GM21423 (cell line): ENCODE results near the gene SFSWAP.
A peak's percentile ranks its signal among the peaks of the same experiment; 100 is the strongest.
"Not testable (repeated sequence)": the region's sequence is repeated elsewhere in the genome, so short reads cannot be mapped to it uniquely, and the experiment has no call there.

Source experiments
- ATAC-seq: cut with Tn5 transposase; IDR thresholded peaks from one replicate; pipeline ENCODE4 v1.9.1; 2021; ENCODE audit warnings: mild to moderate bottlenecking, moderate library complexity; ENCODE audit not compliant: unreplicated experiment

Gene SFSWAP

DNA sequence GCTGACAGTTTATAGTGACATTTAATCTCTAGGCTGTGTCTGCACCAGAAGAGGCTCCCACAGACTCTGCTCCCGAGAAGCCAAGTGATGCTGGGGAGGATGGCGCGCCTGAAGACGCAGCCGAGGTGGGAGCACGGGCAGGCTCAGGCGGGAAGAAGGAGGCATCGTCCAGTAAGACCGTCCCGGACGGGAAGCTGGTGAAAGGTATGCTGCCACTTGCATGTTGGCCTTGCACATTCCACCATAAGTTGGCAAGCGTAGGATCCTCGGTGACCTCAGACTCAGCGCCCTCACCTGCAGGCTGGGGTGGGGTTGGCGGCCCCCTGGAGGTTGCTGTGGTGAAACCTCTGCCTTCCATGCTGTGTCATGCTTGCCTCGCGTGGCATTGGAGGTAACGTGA is 45.6 kb downstream of the SFSWAP start:
- no peak for ATAC-seq

DNA sequence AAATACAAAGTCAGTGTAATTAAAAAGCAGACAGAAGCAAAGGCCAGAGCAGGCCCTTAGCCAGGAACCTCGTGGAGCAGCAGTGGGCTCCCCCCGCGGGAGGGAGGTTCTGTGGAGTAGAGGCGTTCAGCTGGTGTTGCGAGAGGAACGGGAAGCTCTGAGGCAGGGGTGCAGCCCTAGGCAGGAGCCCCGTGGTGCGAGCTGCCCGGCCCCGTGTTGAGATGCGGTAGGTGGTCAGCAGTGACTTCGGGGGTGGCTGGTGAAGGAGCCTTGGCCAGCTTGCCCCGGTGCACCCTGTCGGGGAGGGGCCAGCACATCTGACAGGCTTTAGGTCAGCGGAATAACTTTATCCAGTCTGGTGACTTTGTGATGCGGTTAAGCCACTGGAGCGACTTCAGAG is 46.2 kb downstream of the SFSWAP start:
- no peak for ATAC-seq

DNA sequence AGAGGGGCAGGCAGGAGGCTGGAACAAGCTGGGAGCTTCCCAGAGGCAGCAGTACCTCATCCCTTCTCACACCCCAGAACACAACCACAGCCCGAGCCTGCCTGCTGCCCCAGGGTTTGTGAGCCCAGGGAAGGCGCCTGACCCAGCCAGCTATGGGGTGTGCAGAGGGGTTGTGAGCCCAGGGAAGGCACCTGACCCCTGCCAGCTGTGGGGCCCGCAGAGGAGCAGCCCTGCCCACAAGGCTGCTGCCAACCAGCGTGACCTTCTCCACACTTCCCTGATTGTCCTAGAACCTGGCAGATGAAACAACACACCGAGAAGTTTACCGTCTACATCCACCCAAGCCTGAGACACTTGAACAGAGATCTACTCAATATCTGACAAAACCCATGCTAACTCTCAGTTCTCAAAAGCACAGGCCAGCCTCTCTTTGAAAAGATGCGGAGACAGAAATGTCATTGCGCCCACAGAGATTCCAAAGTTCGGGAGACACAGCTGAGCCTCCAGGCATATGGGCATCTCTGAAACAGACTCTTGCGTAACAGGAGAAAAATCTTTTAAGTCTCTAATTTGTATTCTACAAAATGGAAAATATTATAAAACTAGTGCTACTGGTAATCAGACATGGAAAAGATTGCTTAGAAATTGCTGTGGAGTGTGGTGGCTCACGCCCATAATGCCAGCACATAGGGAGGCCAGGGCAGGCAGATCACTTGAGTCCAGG is 47.3 kb downstream of the SFSWAP start:
- no peak for ATAC-seq

DNA sequence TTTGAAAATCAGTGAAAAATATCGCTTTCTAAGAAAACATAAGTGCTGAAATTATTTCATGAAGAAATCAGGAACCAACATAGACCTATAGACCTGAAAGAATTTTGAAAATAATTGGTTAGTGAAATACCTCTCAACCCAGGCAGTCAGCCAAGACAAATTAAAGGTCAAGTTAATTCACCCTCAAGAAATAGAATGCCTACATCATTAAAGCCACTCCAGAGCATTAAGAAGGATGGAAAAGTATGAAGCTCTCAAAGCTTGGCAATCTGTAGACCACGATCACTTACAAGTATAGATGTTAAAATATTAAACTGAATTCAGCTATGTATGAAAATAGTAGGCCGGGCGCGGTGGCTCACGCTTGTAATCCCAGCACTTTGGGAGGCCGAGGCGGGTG is 48.3 kb downstream of the SFSWAP start:
- ATAC-seq: no peak

DNA sequence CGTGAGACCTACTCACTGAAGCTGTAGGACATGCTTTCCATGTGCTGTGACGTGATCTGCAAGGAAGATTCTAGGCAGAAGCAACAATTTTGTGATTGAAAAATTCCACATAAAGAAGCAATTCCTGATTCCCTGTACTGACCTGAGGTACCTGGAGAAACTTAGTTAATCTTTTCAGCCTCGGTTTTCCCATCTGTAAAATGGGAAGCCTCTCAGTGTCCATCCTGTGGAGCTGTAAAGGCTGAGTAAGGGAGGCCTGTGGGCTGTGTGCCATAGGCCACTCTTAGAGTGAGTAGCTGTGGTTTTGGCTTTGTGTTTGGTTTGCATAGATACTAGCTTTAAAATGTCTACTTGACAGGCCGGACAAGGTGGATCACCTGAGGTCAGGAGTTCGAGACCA is 50.7 kb downstream of the SFSWAP start:
- no peak for ATAC-seq

DNA sequence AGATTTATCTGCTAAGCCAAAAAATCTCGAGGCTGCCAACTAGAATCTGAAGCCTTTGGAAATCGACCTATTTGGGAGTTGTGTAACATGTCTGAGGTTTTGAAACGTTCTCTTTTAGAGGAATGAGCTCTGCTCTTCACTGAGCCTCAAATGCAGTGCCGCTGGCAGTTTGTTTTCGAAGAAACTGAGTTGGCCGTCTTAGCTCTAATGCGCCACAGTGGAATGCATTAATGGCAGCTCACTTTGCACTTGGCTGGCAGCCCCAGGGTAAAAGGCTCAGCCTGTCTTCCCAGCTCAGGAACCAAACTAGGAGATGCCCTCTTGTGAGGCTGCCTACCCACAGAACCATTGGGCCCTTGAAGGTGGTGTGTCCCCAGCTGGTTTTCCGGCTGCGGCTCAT is 53.8 kb downstream of the SFSWAP start:
- no peak for ATAC-seq

DNA sequence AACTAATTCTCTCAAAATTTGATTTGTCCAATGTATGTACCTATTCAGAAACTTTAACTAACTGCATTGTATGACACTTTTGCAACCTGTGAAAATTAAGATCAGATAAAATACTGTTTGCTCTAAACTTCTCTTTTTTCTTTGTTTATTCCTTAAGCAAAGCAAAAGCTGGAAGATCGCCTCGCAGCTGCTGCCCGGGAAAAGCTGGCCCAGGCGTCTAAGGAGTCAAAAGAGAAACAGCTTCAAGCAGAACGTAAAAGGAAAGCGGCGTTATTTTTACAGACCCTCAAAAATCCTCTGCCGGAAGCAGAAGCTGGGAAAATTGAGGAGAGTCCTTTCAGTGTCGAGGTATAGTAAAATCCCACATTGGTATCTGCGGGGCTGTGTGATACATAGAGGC is 55.1 kb downstream of the SFSWAP start:
- no peak for ATAC-seq

DNA sequence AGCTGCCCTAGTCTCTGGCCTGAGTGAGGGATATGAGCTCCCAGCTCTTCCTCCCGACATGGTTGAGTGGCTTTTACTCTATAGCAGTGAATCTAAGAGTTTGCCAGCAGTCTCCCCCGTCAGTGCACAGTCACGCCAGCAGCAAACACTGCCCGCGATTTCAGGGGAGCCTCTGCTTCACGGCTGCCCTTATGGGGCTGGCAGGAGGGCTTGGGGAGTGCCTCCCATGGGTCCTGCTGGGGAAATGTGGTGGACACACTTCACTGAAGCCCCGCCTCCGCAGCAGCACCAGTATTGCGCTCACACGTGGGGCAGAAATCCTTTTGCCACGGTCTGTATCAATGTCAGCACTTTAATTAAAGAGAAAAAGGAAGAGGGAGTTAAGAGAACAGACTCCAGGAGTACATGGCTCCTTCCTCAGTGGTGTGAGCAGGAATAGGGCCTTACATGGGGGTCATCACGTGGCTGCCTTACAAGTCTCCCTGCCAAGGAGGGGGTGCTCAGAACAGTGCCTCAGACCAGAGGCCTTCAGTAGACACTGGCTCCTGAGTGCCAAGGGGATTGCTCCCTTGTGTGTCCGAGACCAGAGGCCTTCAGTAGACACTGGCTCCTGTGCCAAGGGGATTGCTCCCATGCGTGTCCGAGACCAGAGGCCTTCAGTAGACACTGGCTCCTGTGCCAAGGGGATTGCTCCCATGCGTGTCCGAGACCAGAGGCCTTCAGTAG is 55.7 kb downstream of the SFSWAP start:
- no peak for ATAC-seq

DNA sequence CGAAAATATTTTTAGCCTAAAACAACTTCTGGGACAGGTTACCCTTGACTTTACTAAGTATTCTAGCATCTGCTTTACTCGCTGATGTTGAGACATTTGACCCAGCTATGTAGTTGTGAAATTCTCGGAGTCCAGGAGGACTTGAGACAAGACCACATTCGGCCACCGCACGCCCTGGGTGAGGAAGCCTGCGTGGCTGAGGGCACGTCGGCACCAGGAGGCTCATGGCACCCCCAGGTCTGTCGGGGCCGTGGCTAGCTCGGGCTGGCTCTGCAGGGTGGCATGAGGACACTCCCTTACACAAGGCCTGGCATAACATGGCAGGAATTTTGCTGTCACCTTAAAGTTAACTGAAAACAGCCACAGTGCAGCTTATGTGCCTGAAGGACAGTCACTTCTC is 59.2 kb downstream of the SFSWAP start:
- no peak for ATAC-seq

DNA sequence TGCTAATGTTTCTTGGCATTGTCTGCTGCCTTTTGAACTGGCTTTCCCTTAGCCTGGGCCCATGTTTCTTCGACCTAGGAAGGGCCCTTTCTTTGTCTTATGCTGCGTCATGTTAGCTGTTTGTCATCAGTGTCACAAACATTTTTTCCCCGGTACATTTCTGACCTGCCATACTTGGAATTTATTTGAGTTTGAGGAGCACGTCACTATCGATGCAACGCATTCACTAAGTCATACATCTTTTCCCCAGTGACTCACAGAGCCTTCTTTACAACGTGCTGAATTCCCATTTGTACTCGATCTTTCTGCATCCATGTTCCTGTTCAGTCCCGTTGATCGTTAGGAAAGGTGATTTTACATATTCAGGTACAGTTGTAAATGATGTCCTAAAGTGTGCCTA is 61.1 kb downstream of the SFSWAP start:
- no peak for ATAC-seq

DNA sequence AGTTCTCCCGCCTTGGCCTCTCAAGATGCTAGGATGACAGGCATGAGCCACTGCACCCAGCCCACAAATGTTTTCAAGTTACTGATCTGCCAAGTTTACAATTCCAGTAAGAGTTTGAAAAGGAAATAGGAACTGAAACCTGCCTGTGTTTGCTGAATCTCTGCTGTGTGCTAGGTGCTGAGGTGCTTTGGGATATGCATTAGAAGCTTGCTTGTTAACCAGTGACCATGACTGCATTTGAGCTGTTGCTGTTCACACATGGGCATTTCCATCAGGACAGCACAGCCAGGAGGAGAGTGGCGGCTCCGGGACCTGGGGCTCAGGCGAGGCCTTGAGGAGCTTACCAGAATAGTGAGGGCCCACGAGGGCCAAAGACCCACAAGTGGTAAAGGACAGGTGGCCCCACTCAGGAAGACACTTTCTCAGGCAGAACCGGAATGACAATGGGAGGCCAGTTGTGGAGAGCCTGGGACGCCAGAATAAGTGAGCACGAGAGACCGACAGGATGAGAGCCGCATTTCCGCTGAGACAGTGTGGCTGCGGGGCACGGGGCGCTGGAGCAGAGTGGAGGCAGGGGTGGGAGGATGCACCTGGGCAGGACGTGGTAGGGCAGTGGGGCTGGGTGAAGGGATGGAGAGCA is 62.8 kb downstream of the SFSWAP start:
- peak; percentile 67 for ATAC-seq

DNA sequence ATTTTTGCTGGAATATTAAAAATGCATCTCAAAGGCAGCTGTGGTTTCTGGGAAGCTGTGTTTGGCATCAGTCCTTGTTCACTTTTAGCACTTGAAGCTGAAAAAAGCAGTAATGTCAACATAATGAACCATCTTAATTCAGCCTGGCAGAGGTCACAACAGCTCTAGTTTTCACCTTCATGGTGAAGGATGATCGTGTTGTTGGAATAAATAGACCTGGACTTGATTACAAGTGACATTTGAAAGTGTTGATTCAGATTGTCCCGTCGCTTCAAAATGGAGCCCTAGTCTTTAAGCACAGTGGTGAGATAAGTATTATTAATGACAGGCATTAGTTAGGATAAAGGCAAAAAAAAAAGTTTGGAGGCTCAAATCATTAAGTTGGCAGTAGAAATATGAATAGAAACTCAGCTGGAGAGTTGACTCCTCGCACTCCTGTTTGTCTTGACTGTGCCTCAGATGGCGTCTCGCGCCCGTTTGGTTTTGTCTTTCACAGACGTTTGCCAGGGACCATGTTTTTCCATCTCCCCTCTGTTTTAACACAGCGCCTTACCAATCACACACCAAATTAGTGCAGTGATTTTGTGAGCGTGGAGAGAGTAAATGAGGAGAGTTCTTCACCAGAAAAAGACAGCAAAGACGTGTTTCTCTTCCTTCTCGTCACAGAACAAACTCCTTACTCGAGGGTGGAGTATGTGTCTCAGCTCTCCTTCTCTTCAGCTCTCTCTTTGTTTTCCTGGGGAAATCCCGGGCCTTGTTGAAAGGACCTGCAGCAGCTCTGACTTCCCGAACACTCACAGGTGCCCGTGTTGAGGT is 63.9 kb downstream of the SFSWAP start:
- ATAC-seq: no peak

DNA sequence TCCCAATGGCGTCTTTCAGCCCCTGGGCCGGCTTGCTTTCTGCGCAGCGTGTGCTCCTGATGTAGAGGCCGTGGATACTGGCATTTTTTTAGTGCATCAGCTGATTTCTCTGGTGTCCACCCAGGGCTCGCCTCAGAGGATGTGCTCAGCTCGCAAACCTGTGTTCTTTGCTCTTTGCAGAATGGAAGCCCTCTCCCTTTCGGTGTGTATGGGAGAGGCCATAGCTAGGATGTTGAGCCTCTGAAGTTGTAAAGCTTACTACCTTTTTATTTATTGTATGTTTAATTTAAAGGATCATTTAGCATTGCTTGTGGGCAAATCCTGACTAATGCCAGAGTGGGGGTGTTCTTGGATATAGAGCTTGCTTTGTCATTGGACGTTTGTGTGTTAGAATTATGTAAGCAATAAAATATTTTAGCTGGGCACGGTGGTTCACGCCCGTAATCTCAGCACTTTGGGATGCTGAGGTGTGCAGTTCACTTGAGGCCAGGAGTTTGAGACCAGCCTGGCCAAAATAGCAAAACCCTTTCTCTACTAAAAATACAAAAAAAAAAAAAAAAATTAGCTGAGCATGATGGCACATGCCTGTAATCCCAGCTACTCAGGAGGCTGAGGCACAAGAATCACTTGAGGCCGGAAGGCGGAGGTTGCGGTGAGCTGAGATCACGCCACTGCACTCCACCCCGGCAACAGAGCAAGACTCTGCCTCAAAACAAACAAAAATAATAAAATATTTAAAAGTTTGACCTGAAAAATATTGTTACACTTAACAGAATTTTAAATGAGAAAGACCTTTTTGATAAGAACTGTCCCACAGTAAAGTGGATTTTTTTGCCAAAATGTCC is 64.7 kb downstream of the SFSWAP start:
- ATAC-seq: no peak

DNA sequence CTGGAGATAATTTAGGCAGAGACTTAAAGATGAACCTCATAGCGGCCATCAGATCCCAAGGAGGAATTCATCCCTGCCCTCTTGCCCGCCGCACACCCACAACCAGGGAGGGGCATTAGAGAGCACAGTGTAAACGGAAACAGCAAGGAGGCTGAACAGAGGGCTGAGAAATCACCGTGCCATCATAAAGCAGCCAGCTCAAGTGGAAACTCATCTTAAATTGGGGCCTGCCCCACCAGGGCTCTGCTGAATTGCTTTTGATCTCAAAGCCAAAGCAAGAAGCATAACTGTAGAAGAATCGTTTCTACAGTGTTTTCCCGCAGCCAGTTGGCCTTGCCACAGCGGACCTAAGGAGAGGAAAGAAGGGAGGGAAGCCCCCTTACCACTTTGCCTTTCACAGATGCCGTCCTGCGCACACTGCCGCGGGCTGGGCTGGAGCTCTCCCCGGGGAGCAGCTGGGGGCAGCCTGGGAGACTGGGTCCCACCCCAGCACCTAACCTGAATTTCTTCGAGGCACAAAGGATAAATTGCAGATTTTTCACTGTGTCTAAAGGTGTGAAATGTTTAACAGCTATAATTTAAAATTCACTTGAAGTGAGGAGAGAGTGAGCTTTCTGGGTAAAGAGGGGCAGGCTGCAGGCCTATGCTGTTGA is 65.5 kb downstream of the SFSWAP start:
- ATAC-seq: no peak

DNA sequence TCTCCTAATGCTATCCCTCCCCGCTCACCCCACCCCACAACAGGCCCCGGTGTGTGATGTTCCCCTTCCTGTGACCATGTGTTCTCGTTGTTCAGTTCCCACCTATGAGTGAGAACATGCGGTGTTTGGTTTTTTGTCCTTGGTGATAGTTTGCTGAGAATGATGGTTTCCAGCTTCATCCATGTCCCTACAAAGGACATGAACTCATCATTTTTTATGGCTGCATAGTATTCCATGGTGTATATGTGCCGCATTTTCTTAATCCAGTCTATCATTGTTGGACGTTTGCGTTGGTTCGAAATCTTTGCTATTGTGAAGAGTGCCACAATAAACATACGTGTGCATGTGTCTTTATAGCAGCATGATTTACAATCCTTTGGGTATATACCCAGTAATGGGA is 66.4 kb downstream of the SFSWAP start:
- ATAC-seq: not testable (repeated sequence)

DNA sequence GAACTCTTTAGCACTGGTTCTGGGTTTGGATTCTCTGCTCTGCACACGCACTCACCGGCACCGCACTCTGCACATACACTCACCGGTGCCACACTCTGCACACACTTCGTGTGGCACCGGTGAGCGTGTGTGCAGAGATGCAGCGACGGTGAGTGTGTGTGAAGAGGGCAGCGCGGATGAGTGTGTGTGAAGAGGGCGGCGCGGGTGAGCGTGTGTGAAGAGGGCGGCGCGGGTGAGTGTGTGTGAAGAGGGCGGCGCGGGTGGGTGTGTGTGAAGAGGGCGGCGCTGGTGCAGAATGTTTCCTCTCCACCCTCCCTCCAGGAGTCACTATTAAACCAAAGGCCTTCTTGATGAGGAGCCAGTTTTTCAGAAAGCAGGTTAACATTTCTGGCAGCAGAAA is 68.1 kb downstream of the SFSWAP start:
- ATAC-seq: no peak

DNA sequence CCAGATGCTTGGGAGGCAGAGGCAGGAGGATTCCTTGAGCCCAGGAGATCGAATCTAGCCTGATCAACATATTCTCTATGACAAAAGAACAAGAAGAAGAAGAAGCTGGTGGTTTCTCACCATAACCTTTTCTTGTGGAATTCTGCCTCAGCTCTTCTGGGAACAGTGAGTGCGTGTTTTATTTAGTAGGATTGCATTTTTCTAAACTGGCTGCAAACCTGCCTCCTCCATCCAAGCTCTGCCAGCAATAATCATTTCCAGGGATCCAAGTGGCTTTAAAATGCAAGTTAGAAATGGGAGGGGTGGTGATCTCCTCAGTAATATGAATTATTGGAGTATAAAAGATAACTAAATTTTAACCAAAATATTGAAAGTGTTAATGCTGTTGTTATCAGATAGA is 71.2 kb downstream of the SFSWAP start:
- no peak for ATAC-seq

DNA sequence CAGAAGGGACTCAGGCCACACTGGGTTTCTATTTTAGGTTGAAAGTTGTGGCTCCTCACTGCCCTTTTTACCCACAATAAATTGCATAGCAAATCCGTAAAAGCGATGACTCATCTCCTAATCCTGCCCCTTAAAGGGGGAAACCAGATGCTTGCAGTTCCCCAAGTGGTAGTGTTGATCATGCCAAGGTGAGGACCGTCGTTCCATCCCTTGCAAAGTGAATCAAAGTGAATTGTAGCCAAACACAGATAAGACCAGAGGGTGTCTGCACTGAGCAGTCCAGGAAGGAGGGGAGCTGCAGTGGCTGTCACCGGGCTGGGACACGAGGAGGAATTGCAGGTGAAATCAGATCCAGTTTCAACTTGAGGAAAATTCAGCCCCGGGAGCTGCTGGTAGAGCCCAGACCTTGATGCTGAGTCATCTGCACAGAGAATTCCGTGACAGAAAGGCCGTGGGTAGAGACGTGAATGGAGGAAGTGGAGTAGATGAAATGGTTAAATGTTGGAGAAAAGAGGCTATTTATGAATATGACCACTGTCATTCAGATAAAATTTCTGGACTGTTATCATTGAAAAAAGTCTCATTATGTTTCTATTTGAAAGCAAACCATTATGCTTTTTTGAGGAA is 73.1 kb downstream of the SFSWAP start:
- ATAC-seq: peak; percentile 68
